ENCODE data around the gene MT1B. TPM values are rescaled to one million over a fixed set of nuclear protein-coding genes. Genes with fewer than 3 reads are reported as not detected.
"Not testable (repeated sequence)": the region's sequence is repeated elsewhere in the genome, so short reads cannot be mapped to it uniquely, and the experiment has no call there.

MT1B gene
- total and polyA plus RNA-seq, 2 donors from 2014 or later: not detected

GRCh38 chr16:56672761-56673536 is 21.3 kb downstream of the MT1B start:
- no peak for TF ChIP-seq CTCF (IDR thresholded peaks at IDR 0.05; ENCODE audit: borderline replicate concordance, extremely low read depth, insufficient read depth)
- Histone ChIP-seq H3K4me1 (ENCODE audit: control insufficient read depth in 2 of 3, insufficient read depth in 2 of 3, low read depth in 1 of 3, low read length in 3 of 3) (peaks cover 0 to 8% (median 0%) of the 10 kb centered on the region in 3 donors), H3K27me3 (ENCODE audit: control insufficient read depth, insufficient read depth, low read length) (peaks cover 50% of the 10 kb centered on the region), H3K27ac (ENCODE audit: low read depth in 2 of 2, low read length in 2 of 2) (no peak overlapping the region), H3K4me3 (ENCODE audit: low read length in 3 of 3) (no peak overlapping the region), H3K9me3 (ENCODE audit: control insufficient read depth in 2 of 3, insufficient read depth in 1 of 3, low read length in 3 of 3) (no peaks in the 10 kb centered on the region), H3K9ac (ENCODE audit: low read length in 3 of 3) (no peak overlapping the region), H3K36me3 (ENCODE audit: control insufficient read depth in 2 of 3, insufficient read depth in 3 of 3, low read length in 3 of 3) (no peaks in the 10 kb centered on the region)
- intact Hi-C loops (cut with DNase I): no loop called here
- FAIRE-seq (no peak), DNase-seq (no peak)

GRCh38 chr16:56673921-56674320 is 22.2 kb downstream of the MT1B start:
- no peaks in the 10 kb centered on the region for H3K36me3 ChIP-seq (ENCODE audit: control insufficient read depth in 2 of 3, insufficient read depth in 3 of 3, low read length in 3 of 3)
- DNase-seq: peak in 3 of 5 donors; percentile 42 to 60 (median 49)
- no peak overlapping the region for H3K9ac ChIP-seq (ENCODE audit: low read length in 3 of 3)
- H3K4me3 ChIP-seq (ENCODE audit: low read length in 3 of 3): no peak overlapping the region
- peak; percentile 47 for TF ChIP-seq CTCF (IDR thresholded peaks at IDR 0.05; ENCODE audit: borderline replicate concordance, extremely low read depth, insufficient read depth)
- H3K27ac ChIP-seq (ENCODE audit: low read depth in 2 of 2, low read length in 2 of 2): no peak overlapping the region
- FAIRE-seq: no peak
- peaks cover 0 to 3% (median 0%) of the 10 kb centered on the region in 3 donors for H3K4me1 ChIP-seq (ENCODE audit: control insufficient read depth in 2 of 3, insufficient read depth in 2 of 3, low read depth in 1 of 3, low read length in 3 of 3)
- no peaks in the 10 kb centered on the region for H3K9me3 ChIP-seq (ENCODE audit: control insufficient read depth in 2 of 3, insufficient read depth in 1 of 3, low read length in 3 of 3)
- intact Hi-C loops (cut with DNase I): no loop called here
- peaks cover 41% of the 10 kb centered on the region for H3K27me3 ChIP-seq (ENCODE audit: control insufficient read depth, insufficient read depth, low read length)

GRCh38 chr16:56674570-56674969 is 22.9 kb downstream of the MT1B start:
- DNase-seq; H3K27ac ChIP-seq (ENCODE audit: low read depth in 2 of 2, low read length in 2 of 2); H3K9ac ChIP-seq (ENCODE audit: low read length in 3 of 3); H3K36me3 ChIP-seq (ENCODE audit: control insufficient read depth in 2 of 3, insufficient read depth in 3 of 3, low read length in 3 of 3); FAIRE-seq; H3K4me3 ChIP-seq (ENCODE audit: low read length in 3 of 3); H3K9me3 ChIP-seq (ENCODE audit: control insufficient read depth in 2 of 3, insufficient read depth in 1 of 3, low read length in 3 of 3); intact Hi-C loops (cut with DNase I); H3K4me1 ChIP-seq (ENCODE audit: control insufficient read depth in 2 of 3, insufficient read depth in 2 of 3, low read depth in 1 of 3, low read length in 3 of 3): not testable (repeated sequence)
- H3K27me3 ChIP-seq (ENCODE audit: control insufficient read depth, insufficient read depth, low read length): peaks cover 37% of the 10 kb centered on the region

- FAIRE-seq (no peak), DNase-seq (peak in 1 of 5 donors; percentile 44)
- Histone ChIP-seq H3K9me3 (ENCODE audit: control insufficient read depth in 2 of 3, insufficient read depth in 1 of 3, low read length in 3 of 3) (no peaks in the 10 kb centered on the region), H3K27ac (ENCODE audit: low read depth in 2 of 2, low read length in 2 of 2) (no peak overlapping the region), H3K36me3 (ENCODE audit: control insufficient read depth in 2 of 3, insufficient read depth in 3 of 3, low read length in 3 of 3) (no peaks in the 10 kb centered on the region), H3K9ac (ENCODE audit: low read length in 3 of 3) (no peak overlapping the region), H3K27me3 (ENCODE audit: control insufficient read depth, insufficient read depth, low read length) (peaks cover 27% of the 10 kb centered on the region), H3K4me1 (ENCODE audit: control insufficient read depth in 2 of 3, insufficient read depth in 2 of 3, low read depth in 1 of 3, low read length in 3 of 3) (no peaks in the 10 kb centered on the region), H3K4me3 (ENCODE audit: low read length in 3 of 3) (peak overlapping the region in 2 of 3 donors; percentile 36 to 56)
- intact Hi-C loops (cut with DNase I): no loop called here
- no peak for TF ChIP-seq CTCF (IDR thresholded peaks at IDR 0.05; ENCODE audit: borderline replicate concordance, extremely low read depth, insufficient read depth)
These were observed 24.1 kb downstream of the MT1B start for GRCh38 chr16:56675685-56676210.

Measured in kidney (tissue), 14 donors.